GM23338 (cell line): ENCODE measurements around the gene ZC3H7A. TPM values are rescaled to one million over a fixed set of nuclear protein-coding genes. Genes with fewer than 3 reads are reported as not detected.

Experiments
- ATAC-seq: fragments of 200-7000 bp; cut with Tn5 transposase; 3 replicates; pipeline ENCODE4 v1.9.1; 2020
- DNase-seq: peaks from one replicate; pipeline ENCODE4 v3.0.0-alpha.2; 2015; ENCODE audit warnings: low spot score
- H2AFZ ChIP-seq: fragments of 200-600 bp; sonication (generic); 2 replicates; pipeline ENCODE4 v1.8.0; 2016; ENCODE audit warnings: antibody characterized with exemption, mild to moderate bottlenecking, moderate library complexity
- H3F3A ChIP-seq: fragments of 200-600 bp; sonication (generic); replicated peaks from 2 replicates; pipeline ENCODE4 v1.8.0; 2017; ENCODE audit warnings: antibody characterized with exemption, mixed run types, low read depth
- H3K27ac ChIP-seq: fragments of 200-600 bp; sonication (generic); 2 replicates; pipeline ENCODE4 v1.6.1; 2016; ENCODE audit warnings: low read depth
- H3K27me3 ChIP-seq: fragments of 200-600 bp; sonication (generic); 2 replicates; pipeline ENCODE4 v1.8.0; 2016; ENCODE audit warnings: mild to moderate bottlenecking, mixed run types, moderate library complexity; ENCODE audit not compliant: insufficient read depth
- H3K36me3 ChIP-seq: fragments of 200-600 bp; sonication (generic); 2 replicates; pipeline ENCODE4 v1.8.0; 2016; ENCODE audit warnings: mild to moderate bottlenecking; ENCODE audit not compliant: insufficient read depth
- H3K4me1 ChIP-seq: fragments of 200-600 bp; sonication (generic); 2 replicates; pipeline ENCODE4 v1.8.0; 2016; ENCODE audit warnings: mild to moderate bottlenecking, moderate library complexity; ENCODE audit not compliant: insufficient read depth
- H3K4me2 ChIP-seq: fragments of 200-600 bp; sonication (generic); 2 replicates; pipeline ENCODE4 v1.7.1; 2017; ENCODE audit warnings: mixed run types
- H3K4me3 ChIP-seq: fragments of 200-600 bp; sonication (generic); 2 replicates; pipeline ENCODE4 v1.6.1; 2016; ENCODE audit warnings: mixed run types
- H3K79me2 ChIP-seq: fragments of 200-600 bp; sonication (generic); replicated peaks from 2 replicates; pipeline ENCODE4 v1.8.0; 2017; ENCODE audit warnings: mild to moderate bottlenecking; ENCODE audit not compliant: insufficient read depth
- H3K9me2 ChIP-seq: fragments of 200-600 bp; sonication (generic); 2 replicates; pipeline ENCODE4 v1.8.0; 2017; ENCODE audit not compliant: insufficient read depth
- H4K20me1 ChIP-seq: fragments of 200-600 bp; sonication (generic); replicated peaks from 2 replicates; pipeline ENCODE4 v1.8.0; 2017; ENCODE audit warnings: mild to moderate bottlenecking; ENCODE audit not compliant: insufficient read depth
- H3K27ac Mint-ChIP-seq: 2 replicates; pipeline ENCODE4 v1.8.0; 2020; ENCODE audit warnings: inconsistent platforms, mild to moderate bottlenecking, moderate library complexity, mixed read lengths
- H3K27me3 Mint-ChIP-seq: 3 replicates; pipeline ENCODE4 v1.8.0; 2022; ENCODE audit warnings: low read depth, mild to moderate bottlenecking, moderate library complexity, mixed read lengths, inconsistent platforms; ENCODE audit not compliant: insufficient read depth, poor library complexity
- H3K36me3 Mint-ChIP-seq: 3 replicates; pipeline ENCODE4 v1.8.0; 2021; ENCODE audit warnings: low read depth, mild to moderate bottlenecking, inconsistent platforms, moderate library complexity, mixed read lengths
- H3K4me1 Mint-ChIP-seq: 3 replicates; pipeline ENCODE4 v1.8.0; 2020; ENCODE audit warnings: mild to moderate bottlenecking, inconsistent platforms, mixed read lengths
- H3K4me3 Mint-ChIP-seq: 3 replicates; pipeline ENCODE4 v1.8.0; 2021; ENCODE audit warnings: moderate library complexity, mild to moderate bottlenecking, inconsistent platforms, mixed read lengths
- H3K9me3 Mint-ChIP-seq: 3 replicates; pipeline ENCODE4 v1.8.0; 2020; ENCODE audit warnings: moderate library complexity, mild to moderate bottlenecking, inconsistent platforms, mixed read lengths
- CREB1 ChIP-seq: fragments of 250-450 bp; sonication (Bioruptor Pico); IDR thresholded peaks from 2 replicates; pipeline ENCODE4 v1.5.0; 2020; ENCODE audit warnings: low read depth, mild to moderate bottlenecking, moderate library complexity
- CTCF ChIP-seq, 2 experiments: fragments of 200-600 bp in 1 of 2; sonication (generic) in 1 of 2; conservative IDR thresholded peaks; 2 replicates each; pipeline versions ENCODE4 v1.5.1 to v1.6.1; 2016 to 2017; ENCODE audit warnings: antibody characterized with exemption in 2 of 2, low read depth in 2 of 2, mild to moderate bottlenecking in 2 of 2, moderate library complexity in 1 of 2
- EZH2 ChIP-seq: fragments of 200-600 bp; sonication (generic); IDR thresholded peaks from one replicate; pipeline ENCODE4 v1.8.0; 2017; ENCODE audit warnings: antibody characterized with exemption, mild to moderate bottlenecking, low read depth; ENCODE audit not compliant: unreplicated experiment
- EZH2phosphoT487 ChIP-seq: fragments of 200-600 bp; sonication (generic); IDR thresholded peaks from one replicate; pipeline ENCODE4 v1.8.1; 2018; ENCODE audit warnings: antibody characterized with exemption; ENCODE audit not compliant: unreplicated experiment
- JUNB ChIP-seq: IDR thresholded peaks from one replicate; pipeline ENCODE4 v1.6.1; 2016; ENCODE audit warnings: antibody characterized with exemption; ENCODE audit not compliant: unreplicated experiment
- NANOG ChIP-seq: IDR thresholded peaks from 2 replicates; pipeline ENCODE4 v1.6.1; 2016; ENCODE audit warnings: antibody characterized with exemption, borderline replicate concordance
- POLR2AphosphoS5 ChIP-seq: IDR thresholded peaks from 2 replicates; pipeline ENCODE4 v1.6.1; 2016; ENCODE audit warnings: antibody characterized with exemption, low read depth
- STAT1 ChIP-seq: IDR thresholded peaks from one replicate; pipeline ENCODE4 v1.6.1; 2016; ENCODE audit warnings: antibody characterized with exemption; ENCODE audit not compliant: unreplicated experiment
- ZNF114 ChIP-seq: fragments of 250-450 bp; sonication (Bioruptor Pico); IDR thresholded peaks from 2 replicates; pipeline ENCODE4 v1.5.0; 2020; ENCODE audit warnings: mild to moderate bottlenecking, moderate library complexity
- ZNF331 ChIP-seq: fragments of 250-450 bp; sonication (Bioruptor Pico); IDR thresholded peaks from 2 replicates; pipeline ENCODE4 v1.5.0; 2020; ENCODE audit warnings: low read depth, mild to moderate bottlenecking, moderate library complexity
- ZNF462 ChIP-seq: fragments of 250-450 bp; sonication (Bioruptor Pico); IDR thresholded peaks from 2 replicates; pipeline ENCODE4 v1.5.0; 2020; ENCODE audit warnings: mild to moderate bottlenecking, moderate library complexity
- polyA plus RNA-seq: library from polyadenylated mRNA; unstranded; fragments of >200 nt; fragmentation: Nextera tagmentation; extraction: Ambion mirVana; gene quantifications from 2 replicates; pipeline ENCODE4 v1.2.1, GENCODE V29; 2016
- total RNA-seq: library from RNA; depleted of rRNA; stranded (reverse); fragments of >200 nt; shearing (Covaris generic); gene quantifications from 2 replicates; pipeline ENCODE4 v1.2.3, GENCODE V29; 2014
- TF ChIP-seq, protein P1 (sequence below): IDR thresholded peaks from 2 replicates; pipeline ENCODE4 v1.6.1; 2016; ENCODE audit warnings: antibody characterized with exemption
- TF ChIP-seq, protein P2 (sequence below): IDR thresholded peaks from one replicate; pipeline ENCODE4 v1.6.1; 2018; ENCODE audit warnings: antibody characterized with exemption; ENCODE audit not compliant: unreplicated experiment

The ZC3H7A gene
- total and polyA plus RNA-seq, 2 experiments from 2014 or later, result 32.7 to 42.2 TPM

DNA sequence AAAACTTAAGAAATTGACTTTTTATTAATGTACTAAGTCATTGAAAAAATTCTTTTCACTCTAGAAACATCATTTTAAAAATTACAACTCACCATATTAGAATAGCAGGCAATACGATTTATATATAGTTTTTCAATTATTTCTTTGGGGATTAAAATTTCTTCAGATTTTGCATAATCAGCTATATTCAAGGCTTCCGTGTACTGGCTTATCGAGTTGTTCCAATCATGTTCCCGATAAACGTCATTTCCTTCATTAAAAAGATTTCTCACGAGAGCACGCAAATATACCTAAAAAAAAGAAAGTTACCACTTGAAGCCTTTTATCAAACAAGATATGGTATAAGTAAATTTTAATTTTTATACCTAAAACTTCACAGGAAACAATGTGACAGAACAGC lies 18.0 kb downstream of the ZC3H7A start (continued):
- TF ChIP-seq ZNF462 (CRISPR knock-in tag), result no peak
- TF ChIP-seq POLR2AphosphoS5, result no peak
- TF ChIP-seq CREB1 (CRISPR knock-in tag), result no peak

GRCh38 chr16:11774065-11774626 lies 22.9 kb downstream of the ZC3H7A start:
- H3K9me2 ChIP-seq, result no peaks in the 10 kb centered on the region
- peaks cover 2% of the 10 kb centered on the region; the same call in 1 of the 2 replicates for H3K79me2 ChIP-seq
- Mint-ChIP-seq H3K4me1 (no peaks in the 10 kb centered on the region), H3K36me3 (peaks cover 45% of the 10 kb centered on the region), H3K27ac (no peak overlapping the region), H3K9me3 (no peaks in the 10 kb centered on the region), H3K27me3 (peaks cover 8% of the 10 kb centered on the region), H3K4me3 (no peak overlapping the region)
- no peak for DNase-seq
- no peak overlapping the region for H3K27ac ChIP-seq
- TF ChIP-seq EZH2 (no peak), JUNB (no peak), STAT1 (no peak), CREB1 (CRISPR knock-in tag) (no peak), POLR2AphosphoS5 (no peak), EZH2phosphoT487 (no peak), ZNF114 (no peak), CTCF (conservative IDR thresholded peaks at IDR 0.05; ENCODE audit: low read depth in 2 of 2) (no peak), NANOG (no peak), ZNF331 (CRISPR knock-in tag) (no peak)
- TF ChIP-seq, protein P1, sequence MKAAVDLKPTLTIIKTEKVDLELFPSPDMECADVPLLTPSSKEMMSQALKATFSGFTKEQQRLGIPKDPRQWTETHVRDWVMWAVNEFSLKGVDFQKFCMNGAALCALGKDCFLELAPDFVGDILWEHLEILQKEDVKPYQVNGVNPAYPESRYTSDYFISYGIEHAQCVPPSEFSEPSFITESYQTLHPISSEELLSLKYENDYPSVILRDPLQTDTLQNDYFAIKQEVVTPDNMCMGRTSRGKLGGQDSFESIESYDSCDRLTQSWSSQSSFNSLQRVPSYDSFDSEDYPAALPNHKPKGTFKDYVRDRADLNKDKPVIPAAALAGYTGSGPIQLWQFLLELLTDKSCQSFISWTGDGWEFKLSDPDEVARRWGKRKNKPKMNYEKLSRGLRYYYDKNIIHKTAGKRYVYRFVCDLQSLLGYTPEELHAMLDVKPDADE, result no peak
- TF ChIP-seq, protein P2, sequence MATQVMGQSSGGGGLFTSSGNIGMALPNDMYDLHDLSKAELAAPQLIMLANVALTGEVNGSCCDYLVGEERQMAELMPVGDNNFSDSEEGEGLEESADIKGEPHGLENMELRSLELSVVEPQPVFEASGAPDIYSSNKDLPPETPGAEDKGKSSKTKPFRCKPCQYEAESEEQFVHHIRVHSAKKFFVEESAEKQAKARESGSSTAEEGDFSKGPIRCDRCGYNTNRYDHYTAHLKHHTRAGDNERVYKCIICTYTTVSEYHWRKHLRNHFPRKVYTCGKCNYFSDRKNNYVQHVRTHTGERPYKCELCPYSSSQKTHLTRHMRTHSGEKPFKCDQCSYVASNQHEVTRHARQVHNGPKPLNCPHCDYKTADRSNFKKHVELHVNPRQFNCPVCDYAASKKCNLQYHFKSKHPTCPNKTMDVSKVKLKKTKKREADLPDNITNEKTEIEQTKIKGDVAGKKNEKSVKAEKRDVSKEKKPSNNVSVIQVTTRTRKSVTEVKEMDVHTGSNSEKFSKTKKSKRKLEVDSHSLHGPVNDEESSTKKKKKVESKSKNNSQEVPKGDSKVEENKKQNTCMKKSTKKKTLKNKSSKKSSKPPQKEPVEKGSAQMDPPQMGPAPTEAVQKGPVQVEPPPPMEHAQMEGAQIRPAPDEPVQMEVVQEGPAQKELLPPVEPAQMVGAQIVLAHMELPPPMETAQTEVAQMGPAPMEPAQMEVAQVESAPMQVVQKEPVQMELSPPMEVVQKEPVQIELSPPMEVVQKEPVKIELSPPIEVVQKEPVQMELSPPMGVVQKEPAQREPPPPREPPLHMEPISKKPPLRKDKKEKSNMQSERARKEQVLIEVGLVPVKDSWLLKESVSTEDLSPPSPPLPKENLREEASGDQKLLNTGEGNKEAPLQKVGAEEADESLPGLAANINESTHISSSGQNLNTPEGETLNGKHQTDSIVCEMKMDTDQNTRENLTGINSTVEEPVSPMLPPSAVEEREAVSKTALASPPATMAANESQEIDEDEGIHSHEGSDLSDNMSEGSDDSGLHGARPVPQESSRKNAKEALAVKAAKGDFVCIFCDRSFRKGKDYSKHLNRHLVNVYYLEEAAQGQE, result no peak
- no peaks in the 10 kb centered on the region; the same call in 1 of the 2 replicates for H3F3A ChIP-seq
- H3K4me1 ChIP-seq, result no peaks in the 10 kb centered on the region
- no peak overlapping the region for H3K4me3 ChIP-seq
- H2AFZ ChIP-seq, result no peak overlapping the region
- ATAC-seq, result no peak
- no peaks in the 10 kb centered on the region; the same call in 1 of the 2 replicates for H4K20me1 ChIP-seq
- H3K27me3 ChIP-seq, result no peaks in the 10 kb centered on the region
- peaks cover 48% of the 10 kb centered on the region for H3K36me3 ChIP-seq
- no peak overlapping the region for H3K4me2 ChIP-seq
